Measurements from ENCODE around the gene ZFYVE27. TPM values are rescaled to one million over a fixed set of nuclear protein-coding genes. Genes with fewer than 3 reads are reported as not detected.

The ZFYVE27 gene
- total and polyA plus RNA-seq, 8 donors: 4.3 to 77.1 (median 15.5) TPM

- intact Hi-C loops (cut with DNase I; ENCODE audit: low total_unique reads): loop anchor here (5.0 kb wide), 1 partner anchor 55 kb away; no protein-coding TSS in a partner anchor
- 65 to 81% (median 73%) methylated on average over 4 of the region's 4 CpGs for WGBS, 5 donors
- H3K9me3 ChIP-seq: no peaks in the 10 kb centered on the region
- TF ChIP-seq POLR2AphosphoS5 (IDR thresholded peaks at IDR 0.05) (no peak), CTCF (IDR thresholded peaks at IDR 0.05) (no peak), EP300 (IDR thresholded peaks at IDR 0.05) (no peak), POLR2A (IDR thresholded peaks at IDR 0.05) (no peak)
- no peak for DNase-seq
- no peaks in the 10 kb centered on the region for H3K36me3 ChIP-seq
- H3K27me3 ChIP-seq: no peaks in the 10 kb centered on the region
- no peak overlapping the region for H3K27ac ChIP-seq
- peaks cover 0 to 14% (median 4%) of the 10 kb centered on the region in 4 donors for H3K4me1 ChIP-seq
- H3K4me3 ChIP-seq: no peak overlapping the region
These were observed 4.9 kb upstream of the ZFYVE27 start for GRCh38 chr10:97732052-97732359.

- WGBS, 5 donors: 75 to 82% (median 77%) methylated on average over 5 of the region's 5 CpGs
These were observed 3.7 kb upstream of the ZFYVE27 start for GRCh38 chr10:97733256-97733655.

GRCh38 chr10:97734021-97734420 is 2.9 kb upstream of the ZFYVE27 start:
- Histone ChIP-seq H3K4me1 (peaks cover 11 to 24% (median 18%) of the 10 kb centered on the region in 4 donors), H3K9me3 (no peaks in the 10 kb centered on the region), H3K36me3 (peaks cover 0 to 7% (median 3%) of the 10 kb centered on the region in 4 donors), H3K27me3 (no peaks in the 10 kb centered on the region), H3K4me3 (no peak overlapping the region), H3K27ac (no peak overlapping the region)
- 79 to 90% (median 87%) methylated on average over 6 of the region's 6 CpGs for WGBS, 5 donors
- intact Hi-C loops (cut with DNase I; ENCODE audit: low total_unique reads): loop anchor here (5.0 kb wide), 1 partner anchor 57 kb away; no protein-coding TSS in a partner anchor
- DNase-seq: no peak
- TF ChIP-seq EP300 (IDR thresholded peaks at IDR 0.05) (no peak), CTCF (IDR thresholded peaks at IDR 0.05) (no peak), POLR2AphosphoS5 (IDR thresholded peaks at IDR 0.05) (no peak), POLR2A (IDR thresholded peaks at IDR 0.05) (no peak)

More at GRCh38 chr10:97733256-97733655, 3.7 kb upstream of the ZFYVE27 start:
- no peak overlapping the region for H3K27ac ChIP-seq
- DNase-seq: no peak
- no peaks in the 10 kb centered on the region for H3K9me3 ChIP-seq
- H3K36me3 ChIP-seq: no peaks in the 10 kb centered on the region
- H3K27me3 ChIP-seq: no peaks in the 10 kb centered on the region
- peaks cover 6 to 17% (median 11%) of the 10 kb centered on the region in 4 donors for H3K4me1 ChIP-seq
- TF ChIP-seq CTCF (IDR thresholded peaks at IDR 0.05) (no peak), POLR2A (IDR thresholded peaks at IDR 0.05) (no peak), EP300 (IDR thresholded peaks at IDR 0.05) (no peak), POLR2AphosphoS5 (IDR thresholded peaks at IDR 0.05) (no peak)
- intact Hi-C loops (cut with DNase I; ENCODE audit: low total_unique reads): loop anchor here (5.0 kb wide), 1 partner anchor 56 kb away; no protein-coding TSS in a partner anchor
- no peak overlapping the region for H3K4me3 ChIP-seq

GRCh38 chr10:97736403-97736901 is 476 bp upstream of the ZFYVE27 start:
- WGBS, 5 donors: 69 to 72% (median 71%) methylated on average over 13 of the region's 13 CpGs
- peak overlapping the region in 4 of 5 donors; percentile 90 to 97 (median 96) for H3K27ac ChIP-seq

More at GRCh38 chr10:97736403-97736901, 476 bp upstream of the ZFYVE27 start:
- no peak for TF ChIP-seq POLR2AphosphoS5 (IDR thresholded peaks at IDR 0.05)
- no peak for TF ChIP-seq CTCF (IDR thresholded peaks at IDR 0.05)
- TF ChIP-seq EP300 (IDR thresholded peaks at IDR 0.05): no peak
- no peak for TF ChIP-seq POLR2A (IDR thresholded peaks at IDR 0.05)
- H3K4me3 ChIP-seq: peak overlapping the region; percentile 61 to 87 (median 76)
- H3K27me3 ChIP-seq: no peaks in the 10 kb centered on the region
- no peak for DNase-seq
- intact Hi-C loops (cut with DNase I; ENCODE audit: low total_unique reads): no loop called here
- H3K36me3 ChIP-seq: peaks cover 11 to 31% (median 26%) of the 10 kb centered on the region in 4 donors
- no peaks in the 10 kb centered on the region for H3K9me3 ChIP-seq
- peaks cover 11 to 42% (median 19%) of the 10 kb centered on the region in 4 donors for H3K4me1 ChIP-seq

All from stomach (tissue), 9 donors.